HG02938 (cell line): ENCODE data around the gene PRSS1.
A peak's percentile ranks its signal among the peaks of the same experiment; 100 is the strongest.

Source experiments
- ATAC-seq: cut with Tn5 transposase; IDR thresholded peaks from one replicate; pipeline ENCODE4 v1.9.1; 2021; ENCODE audit warnings: mild to moderate bottlenecking, moderate library complexity; ENCODE audit not compliant: unreplicated experiment

Gene PRSS1

DNA sequence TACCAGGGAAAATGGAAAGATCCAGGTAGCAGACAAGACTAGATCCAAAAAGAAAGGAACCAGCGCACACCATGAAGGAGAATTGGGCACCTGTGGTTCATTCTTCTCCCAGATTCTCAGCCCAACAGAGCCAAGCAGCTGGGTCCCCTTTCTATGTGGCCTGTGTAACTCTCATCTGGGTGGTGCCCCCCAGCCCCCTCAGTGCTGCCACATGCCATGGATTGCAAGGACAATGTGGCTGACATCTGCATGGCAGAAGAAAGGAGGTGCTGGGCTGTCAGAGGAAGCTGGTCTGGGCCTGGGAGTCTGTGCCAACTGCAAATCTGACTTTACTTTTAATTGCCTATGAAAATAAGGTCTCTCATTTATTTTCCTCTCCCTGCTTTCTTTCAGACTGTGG, 42.9 kb downstream of the PRSS1 start:
- ATAC-seq = no peak

DNA sequence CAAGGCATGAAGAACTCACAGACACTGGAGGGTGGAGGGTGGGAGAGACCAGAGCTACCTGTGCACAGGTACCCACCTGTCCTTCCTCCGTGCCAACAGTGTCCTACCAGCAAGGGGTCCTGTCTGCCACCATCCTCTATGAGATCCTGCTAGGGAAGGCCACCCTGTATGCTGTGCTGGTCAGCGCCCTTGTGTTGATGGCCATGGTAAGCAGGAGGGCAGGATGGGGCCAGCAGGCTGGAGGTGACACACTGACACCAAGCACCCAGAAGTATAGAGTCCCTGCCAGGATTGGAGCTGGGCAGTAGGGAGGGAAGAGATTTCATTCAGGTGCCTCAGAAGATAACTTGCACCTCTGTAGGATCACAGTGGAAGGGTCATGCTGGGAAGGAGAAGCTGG, 43.3 kb downstream of the PRSS1 start:
- no peak for ATAC-seq

GRCh38 chr7:142793156-142793555, 43.9 kb downstream of the PRSS1 start:
- no peak for ATAC-seq

DNA sequence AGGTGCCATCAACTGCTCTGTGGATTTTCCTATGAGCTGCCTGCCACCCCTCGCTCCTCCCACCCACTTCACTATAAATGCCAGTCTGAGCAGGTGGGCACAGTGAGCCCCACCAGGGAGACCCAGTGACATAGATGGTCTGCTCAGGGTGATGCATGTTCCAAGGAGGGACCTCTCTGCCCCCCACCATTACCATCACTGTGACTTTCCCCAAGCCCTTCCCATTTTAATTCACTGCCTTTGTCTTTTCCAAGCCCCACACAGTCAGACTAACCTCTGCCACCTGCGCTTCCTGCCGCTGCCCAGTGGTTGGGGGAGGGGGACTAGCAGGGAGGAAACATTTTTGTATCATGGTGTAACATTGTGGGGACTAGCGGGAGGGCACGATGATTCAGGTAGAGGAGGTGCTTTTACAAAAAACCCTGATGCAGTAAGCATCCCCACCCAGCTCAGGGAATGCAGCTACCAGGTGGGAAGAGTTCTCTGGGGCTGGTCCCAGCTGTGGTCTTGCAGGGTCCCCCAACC, 46.1 kb downstream of the PRSS1 start:
- ATAC-seq = no peak

DNA sequence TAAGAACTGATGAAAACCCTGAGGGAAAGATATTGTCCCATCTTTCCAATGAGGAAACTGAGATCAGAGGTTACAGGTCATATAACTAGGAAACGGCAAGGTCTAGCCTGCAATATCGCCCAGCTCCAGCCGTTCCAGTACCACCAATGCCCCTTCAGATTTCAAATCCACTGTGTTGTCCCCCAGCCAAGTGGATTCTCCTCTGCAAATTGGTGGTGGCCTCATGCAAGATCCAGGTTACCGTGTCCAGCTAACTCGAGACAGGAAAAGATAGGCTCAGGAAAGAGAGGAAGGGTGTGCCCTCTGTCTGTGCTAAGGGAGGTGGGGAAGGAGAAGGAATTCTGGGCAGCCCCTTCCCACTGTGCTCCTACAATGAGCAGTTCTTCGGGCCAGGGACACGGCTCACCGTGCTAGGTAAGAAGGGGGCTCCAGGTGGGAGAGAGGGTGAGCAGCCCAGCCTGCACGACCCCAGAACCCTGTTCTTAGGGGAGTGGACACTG, 46.8 kb downstream of the PRSS1 start:
- no peak for ATAC-seq

DNA sequence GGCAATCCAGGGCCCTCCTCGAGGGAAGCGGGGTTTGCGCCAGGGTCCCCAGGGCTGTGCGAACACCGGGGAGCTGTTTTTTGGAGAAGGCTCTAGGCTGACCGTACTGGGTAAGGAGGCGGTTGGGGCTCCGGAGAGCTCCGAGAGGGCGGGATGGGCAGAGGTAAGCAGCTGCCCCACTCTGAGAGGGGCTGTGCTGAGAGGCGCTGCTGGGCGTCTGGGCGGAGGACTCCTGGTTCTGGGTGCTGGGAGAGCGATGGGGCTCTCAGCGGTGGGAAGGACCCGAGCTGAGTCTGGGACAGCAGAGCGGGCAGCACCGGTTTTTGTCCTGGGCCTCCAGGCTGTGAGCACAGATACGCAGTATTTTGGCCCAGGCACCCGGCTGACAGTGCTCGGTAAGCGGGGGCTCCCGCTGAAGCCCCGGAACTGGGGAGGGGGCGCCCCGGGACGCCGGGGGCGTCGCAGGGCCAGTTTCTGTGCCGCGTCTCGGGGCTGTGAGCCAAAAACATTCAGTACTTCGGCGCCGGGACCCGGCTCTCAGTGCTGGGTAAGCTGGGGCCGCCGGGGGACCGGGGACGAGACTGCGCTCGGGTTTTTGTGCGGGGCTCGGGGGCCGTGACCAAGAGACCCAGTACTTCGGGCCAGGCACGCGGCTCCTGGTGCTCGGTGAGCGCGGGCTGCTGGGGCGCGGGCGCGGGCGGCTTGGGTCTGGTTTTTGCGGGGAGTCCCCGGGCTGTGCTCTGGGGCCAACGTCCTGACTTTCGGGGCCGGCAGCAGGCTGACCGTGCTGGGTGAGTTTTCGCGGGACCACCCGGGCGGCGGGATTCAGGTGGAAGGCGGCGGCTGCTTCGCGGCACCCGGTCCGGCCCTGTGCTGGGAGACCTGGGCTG, 47.5 kb downstream of the PRSS1 start:
- ATAC-seq = peak; percentile 48

DNA sequence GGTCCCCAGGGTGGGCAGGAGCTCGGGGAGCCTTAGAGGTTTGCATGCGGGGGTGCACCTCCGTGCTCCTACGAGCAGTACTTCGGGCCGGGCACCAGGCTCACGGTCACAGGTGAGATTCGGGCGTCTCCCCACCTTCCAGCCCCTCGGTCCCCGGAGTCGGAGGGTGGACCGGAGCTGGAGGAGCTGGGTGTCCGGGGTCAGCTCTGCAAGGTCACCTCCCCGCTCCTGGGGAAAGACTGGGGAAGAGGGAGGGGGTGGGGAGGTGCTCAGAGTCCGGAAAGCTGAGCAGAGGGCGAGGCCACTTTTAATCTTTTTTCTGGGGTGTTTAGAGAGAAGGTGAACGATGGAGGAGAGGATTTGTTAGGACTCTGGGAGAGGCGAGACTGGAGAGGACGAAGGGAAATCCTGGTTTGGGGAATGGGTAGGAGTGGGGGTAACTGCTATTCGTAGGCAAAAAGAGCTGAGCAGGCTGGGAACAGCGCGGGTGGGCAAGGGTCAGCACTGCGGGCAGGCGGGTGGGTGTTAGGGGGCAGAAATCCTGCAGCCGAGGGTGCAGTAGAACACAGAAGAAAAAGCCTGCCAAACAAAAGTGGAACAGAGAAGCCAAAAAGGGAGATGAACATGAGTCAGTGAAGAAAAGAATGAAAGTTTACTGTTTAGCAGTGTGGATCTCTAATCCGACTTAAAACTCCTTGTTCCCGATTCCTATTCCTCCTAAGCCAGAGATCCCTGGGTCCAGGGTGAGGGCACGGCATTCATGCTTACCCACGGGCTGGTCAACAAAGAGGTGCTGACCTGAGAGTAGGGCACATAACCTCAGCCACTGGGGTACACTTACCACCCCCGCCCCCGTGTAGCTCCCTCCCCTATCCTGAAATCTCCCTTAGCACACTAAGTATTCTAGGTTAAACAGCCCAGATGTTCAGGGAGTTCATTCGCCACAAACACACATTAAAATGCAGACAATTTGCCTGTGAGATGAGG, 48.4 kb downstream of the PRSS1 start:
- peak; percentile 43 for ATAC-seq

GRCh38 chr7:142798451-142799436, 49.5 kb downstream of the PRSS1 start:
- no peak for ATAC-seq

GRCh38 chr7:142799437-142799835, 50.2 kb downstream of the PRSS1 start:
- ATAC-seq = no peak

DNA sequence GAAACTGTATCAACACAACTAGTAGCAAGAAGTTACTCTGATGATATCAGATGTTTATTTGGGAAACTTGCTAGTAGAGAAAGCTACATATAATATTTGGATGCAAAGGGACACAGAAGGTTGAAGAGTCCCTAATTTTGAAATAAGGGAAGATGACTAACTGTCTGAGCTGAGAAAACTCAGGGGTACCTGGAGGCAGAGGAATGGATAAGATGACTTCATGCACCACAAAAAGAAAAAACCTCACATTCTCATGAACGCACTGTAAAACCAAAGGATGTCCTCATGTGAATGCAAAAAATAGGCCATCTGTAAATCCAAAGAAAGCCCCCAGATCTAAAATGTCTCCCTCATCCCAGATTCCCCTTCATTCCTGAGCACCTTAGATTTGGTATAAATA, 50.8 kb downstream of the PRSS1 start:
- no peak for ATAC-seq

DNA sequence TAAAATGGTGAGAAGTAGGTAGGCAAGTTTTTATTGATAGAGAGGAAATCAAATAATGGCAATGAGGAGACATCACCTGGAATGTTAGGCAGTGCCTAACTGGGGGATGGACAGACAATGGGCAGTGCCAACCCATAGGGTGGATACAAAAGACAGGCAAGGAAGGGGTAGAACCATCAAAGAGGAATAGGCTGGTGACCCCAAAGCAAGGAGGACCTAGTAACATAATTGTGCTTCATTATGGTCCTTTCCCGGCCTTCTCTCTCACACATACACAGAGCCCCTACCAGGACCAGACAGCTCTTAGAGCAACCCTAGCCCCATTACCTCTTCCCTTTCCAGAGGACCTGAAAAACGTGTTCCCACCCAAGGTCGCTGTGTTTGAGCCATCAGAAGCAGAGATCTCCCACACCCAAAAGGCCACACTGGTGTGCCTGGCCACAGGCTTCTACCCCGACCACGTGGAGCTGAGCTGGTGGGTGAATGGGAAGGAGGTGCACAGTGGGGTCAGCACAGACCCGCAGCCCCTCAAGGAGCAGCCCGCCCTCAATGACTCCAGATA, 51.5 kb downstream of the PRSS1 start:
- no peak for ATAC-seq

GRCh38 chr7:142801601-142802295, 52.5 kb downstream of the PRSS1 start:
- ATAC-seq = no peak

GRCh38 chr7:142802301-142802700, 53.0 kb downstream of the PRSS1 start:
- no peak for ATAC-seq
